Suprapubic skin (tissue), 4 donors: ENCODE results near the gene OVAAL. TPM values are rescaled to one million over a fixed set of nuclear protein-coding genes. Genes with fewer than 3 reads are reported as not detected.

Source experiments
- DNase-seq, 2 donors: peaks; one replicate each; pipeline ENCODE4 v3.0.0-alpha.2; 2019; ENCODE audit warnings: low spot score in 2 of 2
- H3K27ac ChIP-seq: fragments of 200-600 bp; sonication (generic); one replicate; pipeline ENCODE4 v1.5.1; 2019
- H3K27me3 ChIP-seq: fragments of 200-600 bp; sonication (generic); one replicate; pipeline ENCODE4 v1.5.1; 2019
- H3K36me3 ChIP-seq: fragments of 200-600 bp; sonication (generic); one replicate; pipeline ENCODE4 v1.5.1; 2019
- H3K4me1 ChIP-seq: fragments of 200-600 bp; sonication (generic); one replicate; pipeline ENCODE4 v1.5.1; 2019
- H3K4me3 ChIP-seq: fragments of 200-600 bp; sonication (generic); one replicate; pipeline ENCODE4 v1.5.1; 2019; ENCODE audit warnings: mild to moderate bottlenecking
- H3K9me3 ChIP-seq: fragments of 200-600 bp; sonication (generic); one replicate; pipeline ENCODE4 v1.5.1; 2019
- EP300 ChIP-seq: sonication (generic); formaldehyde crosslinking; IDR thresholded peaks from one replicate; pipeline ENCODE4 v1.6.1; 2017; ENCODE audit warnings: antibody characterized with exemption
- POLR2A ChIP-seq, 2 donors: fragments of 450-650 bp; IDR thresholded peaks; one replicate each; pipeline ENCODE4 v1.6.1; 2017; ENCODE audit warnings: antibody characterized with exemption in 2 of 2, mild to moderate bottlenecking in 2 of 2, moderate library complexity in 2 of 2
- POLR2AphosphoS5 ChIP-seq, 3 donors: sonication (generic); formaldehyde crosslinking; IDR thresholded peaks; one replicate each; pipeline ENCODE4 v1.6.1; 2017; ENCODE audit warnings: antibody characterized with exemption in 3 of 3
- WGBS: methylation state at CpG from one replicate; pipeline ENCODE4 v1.1.5; 2018; 5-methylcytosine and 5-hydroxymethylcytosine counted together
- total RNA-seq, 4 donors: library from RNA; depleted of rRNA; stranded (reverse); fragments of >200 nt; gene quantifications; one replicate each; pipeline ENCODE4 v1.1.0, GENCODE V29; 2016
- TF ChIP-seq, protein P1 (sequence below), 2 donors: fragments of 200-600 bp in 1 of 2; fragments of 450-650 bp in 1 of 2; sonication (generic) in 1 of 2; IDR thresholded peaks; one replicate each; pipeline ENCODE4 v1.5.1; 2016 to 2019; ENCODE audit warnings: antibody characterized with exemption in 2 of 2, mild to moderate bottlenecking in 1 of 2, moderate library complexity in 1 of 2

The OVAAL gene
- total RNA-seq, 4 donors from 2014 or later, result not detected

DNA sequence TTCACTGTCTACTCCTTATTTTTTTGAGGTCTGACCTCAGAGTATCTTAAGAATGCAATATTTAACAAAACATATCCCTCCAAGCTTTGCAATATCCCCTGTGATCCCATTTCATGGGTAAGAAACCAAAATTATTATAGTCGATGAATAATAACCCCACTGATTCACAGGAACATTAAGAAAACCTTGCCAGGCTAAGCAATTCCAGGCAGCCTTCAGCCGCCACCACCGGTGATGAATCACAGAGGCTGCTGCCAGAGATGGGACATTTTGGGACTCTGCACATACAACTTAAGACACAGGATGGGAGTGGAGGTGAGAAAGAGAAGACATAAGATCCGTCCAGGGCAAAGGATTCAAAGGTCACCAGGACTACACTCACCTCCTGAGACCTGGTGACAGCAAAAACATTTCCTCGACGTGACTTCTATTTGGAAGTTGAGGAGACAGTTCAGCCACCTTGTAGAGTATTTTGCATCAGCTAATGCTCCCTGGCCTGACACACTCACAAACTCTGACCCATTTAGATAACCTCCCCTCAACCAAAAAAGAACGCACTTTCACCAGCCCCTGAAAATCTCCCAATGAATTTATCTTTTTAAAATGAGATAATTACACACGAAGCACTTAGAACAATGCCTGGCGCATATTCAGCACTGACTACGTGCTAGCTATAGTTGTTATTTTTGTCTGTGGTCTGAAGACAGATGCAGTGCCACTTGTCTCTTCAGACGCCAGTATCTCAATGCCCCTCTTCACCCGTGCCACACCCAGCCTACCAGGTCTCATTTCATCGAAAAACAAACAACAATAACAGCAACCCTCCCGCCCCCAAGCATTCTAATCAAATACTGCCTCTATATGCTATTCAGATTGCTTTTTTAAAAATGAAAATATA lies 17.8 kb upstream of the OVAAL start:
- Histone ChIP-seq H3K9me3 (no peaks in the 10 kb centered on the region), H3K27me3 (peaks cover 5% of the 10 kb centered on the region), H3K4me1 (peaks cover 4% of the 10 kb centered on the region), H3K4me3 (no peak overlapping the region), H3K27ac (no peak overlapping the region), H3K36me3 (no peaks in the 10 kb centered on the region)
- DNase-seq, result no peak
- WGBS, result 75% methylated on average over 14 of the region's 14 CpGs
- no peak for TF ChIP-seq POLR2A (IDR thresholded peaks at IDR 0.05)
- TF ChIP-seq POLR2AphosphoS5 (IDR thresholded peaks at IDR 0.05), result no peak
- TF ChIP-seq EP300, result no peak
- TF ChIP-seq, protein P1, sequence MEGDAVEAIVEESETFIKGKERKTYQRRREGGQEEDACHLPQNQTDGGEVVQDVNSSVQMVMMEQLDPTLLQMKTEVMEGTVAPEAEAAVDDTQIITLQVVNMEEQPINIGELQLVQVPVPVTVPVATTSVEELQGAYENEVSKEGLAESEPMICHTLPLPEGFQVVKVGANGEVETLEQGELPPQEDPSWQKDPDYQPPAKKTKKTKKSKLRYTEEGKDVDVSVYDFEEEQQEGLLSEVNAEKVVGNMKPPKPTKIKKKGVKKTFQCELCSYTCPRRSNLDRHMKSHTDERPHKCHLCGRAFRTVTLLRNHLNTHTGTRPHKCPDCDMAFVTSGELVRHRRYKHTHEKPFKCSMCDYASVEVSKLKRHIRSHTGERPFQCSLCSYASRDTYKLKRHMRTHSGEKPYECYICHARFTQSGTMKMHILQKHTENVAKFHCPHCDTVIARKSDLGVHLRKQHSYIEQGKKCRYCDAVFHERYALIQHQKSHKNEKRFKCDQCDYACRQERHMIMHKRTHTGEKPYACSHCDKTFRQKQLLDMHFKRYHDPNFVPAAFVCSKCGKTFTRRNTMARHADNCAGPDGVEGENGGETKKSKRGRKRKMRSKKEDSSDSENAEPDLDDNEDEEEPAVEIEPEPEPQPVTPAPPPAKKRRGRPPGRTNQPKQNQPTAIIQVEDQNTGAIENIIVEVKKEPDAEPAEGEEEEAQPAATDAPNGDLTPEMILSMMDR (IDR thresholded peaks at IDR 0.05), result no peak

DNA sequence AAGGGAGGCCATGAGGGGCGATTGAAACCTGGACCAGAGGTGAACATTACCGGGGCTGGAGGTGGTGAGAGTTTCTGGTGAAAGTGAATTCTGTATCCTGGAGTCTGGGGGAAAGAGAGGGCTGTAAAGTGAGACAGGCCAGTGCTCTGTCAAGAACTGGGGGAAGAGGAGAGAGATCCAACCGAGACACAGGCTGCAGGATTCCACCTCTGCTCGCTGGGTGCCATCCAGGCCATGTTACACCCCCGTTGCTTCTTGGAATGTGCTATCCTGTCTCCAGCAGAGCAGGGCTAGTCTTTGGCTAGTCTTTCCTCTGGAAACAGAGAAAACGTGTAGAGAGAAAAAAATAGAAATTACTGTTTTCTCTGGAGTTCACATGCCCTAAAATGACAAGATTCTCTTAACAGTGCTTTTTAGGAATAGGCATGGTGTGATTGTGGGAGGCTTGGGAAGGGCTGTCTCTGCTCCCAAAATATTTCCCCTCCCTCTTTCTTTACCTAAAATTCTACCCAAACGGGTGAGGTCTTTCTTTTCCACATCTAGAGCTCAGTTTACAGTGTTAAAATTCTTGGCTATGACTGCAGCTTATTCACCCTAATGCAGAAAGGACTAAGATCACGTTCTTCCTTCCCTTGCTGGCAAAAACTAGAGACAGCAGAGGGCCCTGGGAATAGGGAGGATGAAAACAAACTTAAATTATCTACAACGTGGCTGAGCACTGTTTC lies 16.5 kb upstream of the OVAAL start:
- no peaks in the 10 kb centered on the region for H3K36me3 ChIP-seq
- no peak for DNase-seq
- peaks cover 4% of the 10 kb centered on the region for H3K4me1 ChIP-seq
- H3K9me3 ChIP-seq, result no peaks in the 10 kb centered on the region
- no peak overlapping the region for H3K27ac ChIP-seq
- TF ChIP-seq EP300 (no peak), POLR2AphosphoS5 (IDR thresholded peaks at IDR 0.05) (no peak), POLR2A (IDR thresholded peaks at IDR 0.05) (no peak)
- TF ChIP-seq, protein P1 (IDR thresholded peaks at IDR 0.05), result no peak
- no peak overlapping the region for H3K4me3 ChIP-seq
- 48% methylated on average over 9 of the region's 9 CpGs for WGBS
- no peaks in the 10 kb centered on the region for H3K27me3 ChIP-seq

DNA sequence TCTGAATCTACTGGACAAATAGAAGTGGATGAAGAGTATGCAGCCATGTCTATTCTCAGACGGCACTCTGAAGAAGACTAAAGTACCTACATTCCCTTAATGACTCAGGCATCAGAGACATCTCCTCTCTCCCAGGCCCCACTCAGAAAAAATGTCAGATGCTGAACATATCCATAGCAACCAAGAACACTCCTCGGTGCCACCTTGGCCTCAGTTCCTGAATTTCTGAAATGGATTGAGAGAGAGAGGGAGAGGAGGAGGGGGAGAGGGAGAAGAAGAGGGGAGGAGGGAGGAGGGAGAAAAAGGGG lies 16.0 kb upstream of the OVAAL start:
- Histone ChIP-seq H3K27ac (no peak overlapping the region), H3K36me3 (no peaks in the 10 kb centered on the region), H3K4me1 (peaks cover 4% of the 10 kb centered on the region), H3K27me3 (no peaks in the 10 kb centered on the region), H3K9me3 (no peaks in the 10 kb centered on the region), H3K4me3 (no peak overlapping the region)
- TF ChIP-seq POLR2AphosphoS5 (IDR thresholded peaks at IDR 0.05), result no peak
- DNase-seq, result no peak
- WGBS, result 36% methylated on average over 2 of the region's 2 CpGs

DNA sequence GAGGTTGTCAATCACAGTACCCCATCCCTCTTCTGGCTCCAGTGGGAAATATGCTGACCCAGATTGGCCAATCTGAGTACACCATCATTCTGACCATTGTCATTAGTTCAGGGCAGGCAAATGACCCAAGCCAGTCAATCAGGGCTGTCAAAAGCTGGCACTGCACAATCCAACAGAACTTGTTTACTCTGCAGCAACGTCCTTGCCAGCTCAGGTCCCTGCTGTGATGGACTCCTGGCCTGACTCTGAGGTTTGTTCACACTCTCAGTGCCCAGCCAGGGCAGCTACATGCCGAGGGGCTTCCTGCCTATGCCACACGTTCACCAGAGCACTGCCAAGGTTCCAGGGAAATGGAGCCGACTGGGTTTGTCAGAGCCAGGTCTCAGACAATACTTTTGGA lies 14.7 kb upstream of the OVAAL start:
- H3K27me3 ChIP-seq, result no peaks in the 10 kb centered on the region
- peaks cover 4% of the 10 kb centered on the region for H3K4me1 ChIP-seq
- no peak overlapping the region for H3K4me3 ChIP-seq
- DNase-seq, result no peak
- no peak overlapping the region for H3K27ac ChIP-seq
- 84% methylated on average over 3 of the region's 4 CpGs for WGBS
- H3K36me3 ChIP-seq, result no peaks in the 10 kb centered on the region
- TF ChIP-seq POLR2A (IDR thresholded peaks at IDR 0.05) (no peak), POLR2AphosphoS5 (IDR thresholded peaks at IDR 0.05) (no peak), EP300 (no peak)
- TF ChIP-seq, protein P1 (IDR thresholded peaks at IDR 0.05), result no peak
- no peaks in the 10 kb centered on the region for H3K9me3 ChIP-seq

DNA sequence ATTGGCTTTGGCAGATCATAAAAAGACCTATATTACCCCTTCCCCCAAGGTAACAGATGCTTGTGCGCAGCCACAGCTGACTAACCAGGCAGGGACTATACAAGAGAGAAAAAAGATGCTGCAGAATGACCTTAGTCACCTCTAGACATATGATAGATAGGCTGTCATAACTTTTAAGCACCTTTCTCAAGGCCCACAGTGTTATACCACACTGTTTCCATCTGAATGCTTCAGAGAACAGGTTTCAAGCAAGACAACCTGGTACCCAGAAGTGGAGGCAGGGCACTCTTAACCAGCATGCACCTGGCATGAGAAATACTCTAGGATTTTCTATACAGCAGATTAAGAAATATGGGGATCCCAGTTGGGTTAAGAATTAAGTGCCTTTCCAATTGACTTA lies 12.8 kb upstream of the OVAAL start:
- DNase-seq, result no peak
- no peak overlapping the region for H3K27ac ChIP-seq
- H3K4me1 ChIP-seq, result peaks cover 4% of the 10 kb centered on the region
- H3K36me3 ChIP-seq, result no peaks in the 10 kb centered on the region
- H3K9me3 ChIP-seq, result no peaks in the 10 kb centered on the region
- no peak overlapping the region for H3K4me3 ChIP-seq
- H3K27me3 ChIP-seq, result no peaks in the 10 kb centered on the region
- TF ChIP-seq EP300 (no peak), POLR2A (IDR thresholded peaks at IDR 0.05) (no peak), POLR2AphosphoS5 (IDR thresholded peaks at IDR 0.05) (no peak)
- TF ChIP-seq, protein P1 (IDR thresholded peaks at IDR 0.05), result no peak
- 97% methylated on average over 1 of the region's 1 CpG for WGBS
